Spleen (tissue), 11 donors: ENCODE measurements around the gene C4orf50. TPM values are rescaled to one million over a fixed set of nuclear protein-coding genes. Genes with fewer than 3 reads are reported as not detected.

Experiments
- DNase-seq: peaks from one replicate; pipeline ENCODE4 v3.0.0-alpha.2; 2020
- H3K27ac ChIP-seq, 8 donors: fragments of 200-600 bp; sonication (generic) in 7 of 8; 1 replicate in 4 of 8; 2 replicates in 4 of 8; pipeline versions ENCODE4 v1.5.0 to v1.8.0; 2016 to 2021; ENCODE audit warnings: inconsistent platforms in 4 of 8, mild to moderate bottlenecking in 4 of 8, moderate library complexity in 1 of 8
- H3K27me3 ChIP-seq, 7 donors: fragments of 200-600 bp; sonication (generic) in 6 of 7; replicated peaks in 1 of 7; 1 replicate in 4 of 7; 2 replicates in 3 of 7; pipeline versions ENCODE4 v1.5.0 to v1.8.0; 2016 to 2021; ENCODE audit warnings: inconsistent platforms in 3 of 7, mild to moderate bottlenecking in 1 of 7
- H3K36me3 ChIP-seq, 6 donors: fragments of 200-600 bp; sonication (generic) in 5 of 6; 1 replicate in 4 of 6; 2 replicates in 2 of 6; pipeline versions ENCODE4 v1.5.0 to v1.8.0; 2016 to 2021; ENCODE audit warnings: inconsistent platforms in 2 of 6
- H3K4me1 ChIP-seq, 6 donors: fragments of 200-600 bp; sonication (generic) in 5 of 6; 1 replicate in 3 of 6; 2 replicates in 3 of 6; pipeline versions ENCODE4 v1.5.0 to v1.8.0; 2016 to 2021; ENCODE audit warnings: inconsistent platforms in 3 of 6
- H3K4me3 ChIP-seq, 8 donors: fragments of 200-600 bp; sonication (generic) in 7 of 8; 1 replicate in 4 of 8; 2 replicates in 4 of 8; pipeline versions ENCODE4 v1.5.0 to v1.8.0; 2016 to 2021; ENCODE audit warnings: inconsistent platforms in 4 of 8, mild to moderate bottlenecking in 4 of 8, moderate library complexity in 2 of 8
- H3K9me3 ChIP-seq, 8 donors: fragments of 200-600 bp; sonication (generic) in 7 of 8; 1 replicate in 4 of 8; 2 replicates in 4 of 8; pipeline versions ENCODE4 v1.5.0 to v1.8.0; 2016 to 2021; ENCODE audit warnings: inconsistent platforms in 4 of 8
- POLR2A ChIP-seq, 3 donors: fragments of 450-650 bp; IDR thresholded peaks; one replicate each; pipeline ENCODE4 v1.5.1; 2017; ENCODE audit warnings: antibody characterized with exemption in 3 of 3, mild to moderate bottlenecking in 1 of 3
- POLR2AphosphoS5 ChIP-seq, 3 donors: sonication (generic); formaldehyde crosslinking; IDR thresholded peaks; one replicate each; pipeline ENCODE4 v1.5.1; 2017; ENCODE audit warnings: antibody characterized with exemption in 3 of 3
- WGBS, 5 donors: extraction: QIAGEN DNeasy Blood & Tissue Kit in 3 of 5; methylation state at CpG; one replicate each; pipeline versions ENCODE4 v1.1.5 to v1.1.7; 2013 to 2018; 5-methylcytosine and 5-hydroxymethylcytosine counted together
- intact Hi-C: fragments of 100-400 bp; cut with DNase I; formaldehyde crosslinking; loops from one replicate; pipeline ENCODE4 v1.15.0; 2023; ENCODE audit warnings: low total_unique reads
- polyA plus RNA-seq, 3 donors: library from polyadenylated mRNA; stranded (reverse); fragments of 200-250 nt; gene quantifications; one replicate each; pipeline ENCODE4 v1.2.1, GENCODE V29; 2013
- total RNA-seq, 7 donors: library from RNA; depleted of rRNA in 3 of 7; stranded (reverse); fragments of >200 nt in 3 of 7; fragmentation: NEBNext Ultra II Directional in 4 of 7; extraction: Animal tissue kit (Norgen Biotek cat#: 25700) in 4 of 7; gene quantifications; one replicate each; pipeline versions ENCODE4 v1.1.0 to v1.2.1, GENCODE V29; 2016 to 2021
- TF ChIP-seq, protein P1 (sequence below), 11 experiments: fragments of 200-600 bp in 7 of 11; fragments of 450-650 bp in 4 of 11; sonication (generic) in 4 of 11; IDR thresholded peaks in 8 of 11; conservative IDR thresholded peaks in 3 of 11; 1 replicate in 7 of 11; 2 replicates in 4 of 11; pipeline versions ENCODE4 v1.4.0 to v1.8.0; 2016 to 2021; ENCODE audit warnings: antibody characterized with exemption in 11 of 11, inconsistent platforms in 4 of 11, mild to moderate bottlenecking in 1 of 11
- donor health status: healthy with polysubstance abuse.
- donor health status: DM: no; HTN: no; CAD: no; lungs with moderate emphysema.
- donor health status: DM: no; HTN: no; CAD: no.
- donor health status: Bipolar disorder and iron deficiency.
- donor health status: healthy.
- donor health status: DM: no; HTN: no; CAD: no.
- donor health status: DM: yes; HTN: yes; CAD: no.

C4orf50 gene
- total and polyA plus RNA-seq, 10 donors, result 0.02 to 2.5 (median 0.30) TPM

DNA sequence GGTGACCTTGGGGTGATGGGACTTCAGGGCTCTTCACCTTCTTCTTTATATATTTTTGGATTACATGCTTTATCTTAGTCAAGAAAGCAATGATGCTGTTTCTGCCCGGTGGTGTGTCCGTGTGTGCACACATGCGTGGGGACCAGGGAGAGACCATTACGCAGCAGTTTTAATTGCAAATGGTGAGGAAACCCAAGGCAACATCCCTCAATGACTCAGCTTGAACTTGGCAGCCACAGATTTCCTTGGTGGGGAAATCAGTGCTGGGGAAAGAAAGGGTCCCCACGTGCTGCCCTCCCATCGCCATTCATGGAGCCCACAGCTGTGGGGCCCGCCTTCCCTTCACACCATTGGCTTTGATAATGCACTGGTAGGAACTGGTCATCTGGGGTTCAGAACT lies 46.2 kb upstream of the C4orf50 start:
- Histone ChIP-seq H3K27me3 (peaks cover 0 to 15% (median 0%) of the 10 kb centered on the region in 7 donors), H3K9me3 (peaks cover 0 to 28% (median 21%) of the 10 kb centered on the region in 8 donors), H3K27ac (no peak overlapping the region), H3K36me3 (peaks cover 0 to 47% (median 0%) of the 10 kb centered on the region in 6 donors), H3K4me1 (no peaks in the 10 kb centered on the region), H3K4me3 (no peak overlapping the region)
- intact Hi-C loops, result no loop called here
- DNase-seq, result no peak
- WGBS, 5 donors, result 57 to 78% (median 70%) methylated on average over 7 of the region's 7 CpGs
- no peak for TF ChIP-seq POLR2AphosphoS5 (IDR thresholded peaks at IDR 0.05)
- TF ChIP-seq POLR2A (IDR thresholded peaks at IDR 0.05), result no peak

DNA sequence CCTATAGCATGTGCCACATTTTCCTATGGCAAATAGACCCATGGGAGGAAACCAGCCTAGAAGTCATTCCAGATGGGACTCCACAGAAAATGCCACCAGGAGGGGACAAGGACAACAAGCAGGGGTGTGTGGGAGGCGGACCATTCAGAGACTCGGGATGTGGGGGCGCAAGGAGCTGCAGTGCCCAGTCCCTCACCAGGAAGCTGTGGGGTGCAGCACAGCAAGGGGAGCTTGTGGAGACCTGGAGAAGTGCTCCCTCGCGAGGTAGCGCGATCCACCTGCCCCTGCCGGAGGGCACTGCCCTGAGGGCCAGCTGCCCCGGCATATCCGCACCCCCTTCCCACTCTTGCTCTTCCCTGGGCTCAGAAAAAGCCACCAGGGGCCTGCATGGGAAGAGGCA lies 45.5 kb upstream of the C4orf50 start:
- Histone ChIP-seq H3K27me3 (peaks cover 0 to 12% (median 0%) of the 10 kb centered on the region in 7 donors), H3K36me3 (peaks cover 0 to 54% (median 0%) of the 10 kb centered on the region in 6 donors), H3K27ac (no peak overlapping the region), H3K4me3 (no peak overlapping the region), H3K4me1 (no peaks in the 10 kb centered on the region), H3K9me3 (peaks cover 5 to 35% (median 28%) of the 10 kb centered on the region in 8 donors)
- intact Hi-C loops, result no loop called here
- TF ChIP-seq POLR2A (IDR thresholded peaks at IDR 0.05), result no peak
- TF ChIP-seq, protein P1, sequence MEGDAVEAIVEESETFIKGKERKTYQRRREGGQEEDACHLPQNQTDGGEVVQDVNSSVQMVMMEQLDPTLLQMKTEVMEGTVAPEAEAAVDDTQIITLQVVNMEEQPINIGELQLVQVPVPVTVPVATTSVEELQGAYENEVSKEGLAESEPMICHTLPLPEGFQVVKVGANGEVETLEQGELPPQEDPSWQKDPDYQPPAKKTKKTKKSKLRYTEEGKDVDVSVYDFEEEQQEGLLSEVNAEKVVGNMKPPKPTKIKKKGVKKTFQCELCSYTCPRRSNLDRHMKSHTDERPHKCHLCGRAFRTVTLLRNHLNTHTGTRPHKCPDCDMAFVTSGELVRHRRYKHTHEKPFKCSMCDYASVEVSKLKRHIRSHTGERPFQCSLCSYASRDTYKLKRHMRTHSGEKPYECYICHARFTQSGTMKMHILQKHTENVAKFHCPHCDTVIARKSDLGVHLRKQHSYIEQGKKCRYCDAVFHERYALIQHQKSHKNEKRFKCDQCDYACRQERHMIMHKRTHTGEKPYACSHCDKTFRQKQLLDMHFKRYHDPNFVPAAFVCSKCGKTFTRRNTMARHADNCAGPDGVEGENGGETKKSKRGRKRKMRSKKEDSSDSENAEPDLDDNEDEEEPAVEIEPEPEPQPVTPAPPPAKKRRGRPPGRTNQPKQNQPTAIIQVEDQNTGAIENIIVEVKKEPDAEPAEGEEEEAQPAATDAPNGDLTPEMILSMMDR (IDR thresholded peaks at IDR 0.05 in 8 of 11, conservative IDR thresholded peaks at IDR 0.05 in 3 of 11), result no peak
- no peak for TF ChIP-seq POLR2AphosphoS5 (IDR thresholded peaks at IDR 0.05)
- 91 to 98% (median 94%) methylated on average over 10 of the region's 10 CpGs for WGBS, 5 donors
- peak; percentile 65 for DNase-seq

DNA sequence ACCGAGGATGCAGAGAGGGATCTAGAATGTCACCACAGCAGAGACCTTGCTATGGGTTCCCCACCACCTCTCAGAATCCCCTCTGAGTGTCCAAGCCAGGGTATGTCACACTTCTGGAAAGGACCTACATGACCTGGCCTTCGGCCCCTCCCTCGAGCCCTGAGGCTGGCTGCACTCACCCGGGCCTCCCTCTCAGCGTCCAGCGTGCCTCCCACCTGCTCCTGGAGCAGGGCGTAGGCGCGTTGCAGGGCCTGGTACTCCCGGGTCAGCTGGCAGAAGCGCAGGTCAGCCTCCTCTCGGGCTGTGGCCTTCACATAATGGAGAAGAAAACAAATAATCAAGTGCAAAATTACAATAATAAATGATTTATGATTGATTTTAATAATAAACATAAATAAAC lies 43.9 kb upstream of the C4orf50 start:
- Histone ChIP-seq H3K9me3 (peaks cover 13 to 50% (median 44%) of the 10 kb centered on the region in 8 donors), H3K4me1 (no peaks in the 10 kb centered on the region), H3K4me3 (no peak overlapping the region), H3K27ac (no peak overlapping the region), H3K36me3 (peaks cover 0 to 69% (median 0%) of the 10 kb centered on the region in 6 donors), H3K27me3 (peaks cover 0 to 5% (median 0%) of the 10 kb centered on the region in 7 donors)
- intact Hi-C loops, result no loop called here
- peak; percentile 67 for DNase-seq
- WGBS, 5 donors, result 88 to 93% (median 89%) methylated on average over 12 of the region's 12 CpGs
- TF ChIP-seq POLR2A (IDR thresholded peaks at IDR 0.05), result no peak
- no peak for TF ChIP-seq POLR2AphosphoS5 (IDR thresholded peaks at IDR 0.05)
- TF ChIP-seq, protein P1 (IDR thresholded peaks at IDR 0.05 in 8 of 11, conservative IDR thresholded peaks at IDR 0.05 in 3 of 11), result no peak

DNA sequence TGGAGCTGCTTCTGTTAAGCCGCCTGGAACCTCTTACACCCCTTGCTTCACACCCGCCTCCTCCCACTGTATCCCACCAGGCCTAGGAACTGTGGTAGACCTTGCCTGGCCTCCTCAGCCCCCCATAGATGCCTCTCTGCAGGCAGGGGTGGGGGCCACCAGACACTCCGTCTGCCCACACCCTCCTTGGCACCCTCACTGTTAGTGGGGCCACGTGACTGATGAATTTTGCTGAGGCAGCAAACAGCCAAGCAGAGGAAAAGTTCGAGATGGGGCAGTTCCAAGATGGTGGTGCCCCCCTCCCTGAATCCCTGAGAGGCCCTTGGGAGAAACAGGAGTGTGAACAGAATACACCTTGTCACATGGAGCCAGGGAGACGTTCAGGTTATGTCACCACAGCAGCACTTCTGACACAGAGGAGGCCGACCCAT lies 41.2 kb upstream of the C4orf50 start:
- no peak overlapping the region for H3K4me3 ChIP-seq
- DNase-seq, result no peak
- no peaks in the 10 kb centered on the region for H3K4me1 ChIP-seq
- no peak for TF ChIP-seq POLR2A (IDR thresholded peaks at IDR 0.05)
- TF ChIP-seq POLR2AphosphoS5 (IDR thresholded peaks at IDR 0.05), result no peak
- TF ChIP-seq, protein P1 (IDR thresholded peaks at IDR 0.05 in 8 of 11, conservative IDR thresholded peaks at IDR 0.05 in 3 of 11), result no peak
- WGBS, 5 donors, result 86 to 95% (median 91%) methylated on average over 7 of the region's 7 CpGs
- H3K27me3 ChIP-seq, result peaks cover 0 to 1% (median 0%) of the 10 kb centered on the region in 7 donors
- intact Hi-C loops, result no loop called here
- peaks cover 0 to 73% (median 0%) of the 10 kb centered on the region in 6 donors for H3K36me3 ChIP-seq
- H3K9me3 ChIP-seq, result peaks cover 13 to 62% (median 49%) of the 10 kb centered on the region in 8 donors
- H3K27ac ChIP-seq, result no peak overlapping the region
